OCI-LY7 (cell line): ENCODE measurements around the gene EGR4. TPM values are rescaled to one million over a fixed set of nuclear protein-coding genes. Genes with fewer than 3 reads are reported as not detected.

Experiments used
- BruUV-seq: library from RNA; stranded (reverse); fragments of 400-500 nt; replicated peaks from 2 replicates; lab custom pipeline; 2021; lab: Mats Ljungman, UMichigan
- CTCF ChIA-PET: fragments of 300-600 bp; sonication (Branson Sonifier 250); formaldehyde crosslinking; loops from one replicate; lab custom pipeline; 2022; ENCODE audit warnings: antibody characterized with exemption; ENCODE audit not compliant: unreplicated experiment; lab: Charles Lee
- POLR2A ChIA-PET: fragments of 300-600 bp; sonication (Branson Sonifier 250); formaldehyde crosslinking; loops from one replicate; lab custom pipeline; 2022; ENCODE audit warnings: antibody characterized with exemption; lab: Charles Lee
- DNase-seq: peaks from one replicate; pipeline ENCODE4 v3.0.0-alpha.2; 2015; ENCODE audit warnings: low spot score
- H2AFZ ChIP-seq: fragments of 200-600 bp; sonication (generic), shearing (Covaris generic); 2 replicates; pipeline ENCODE4 v1.6.1; 2014; ENCODE audit warnings: mild to moderate bottlenecking, antibody characterized with exemption, low read length, moderate library complexity
- H3K27ac ChIP-seq: fragments of 200-600 bp; sonication (generic); 2 replicates; pipeline ENCODE4 v1.5.1; 2014; ENCODE audit warnings: mixed run types, low read depth, mild to moderate bottlenecking, moderate library complexity, low read length, inconsistent platforms; ENCODE audit not compliant: poor library complexity, severe bottlenecking
- H3K36me3 ChIP-seq: fragments of 200-600 bp; sonication (generic); 2 replicates; pipeline ENCODE4 v1.6.1; 2014; ENCODE audit warnings: mild to moderate bottlenecking, antibody characterized with exemption, low read length, moderate library complexity, mixed read lengths; ENCODE audit not compliant: insufficient read depth
- H3K4me1 ChIP-seq: fragments of 200-600 bp; sonication (generic); 2 replicates; pipeline ENCODE4 v1.5.1; 2014; ENCODE audit warnings: mild to moderate bottlenecking, low read length; ENCODE audit not compliant: insufficient read depth, poor library complexity, severe bottlenecking
- H3K4me2 ChIP-seq: fragments of 200-600 bp; sonication (generic); 2 replicates; pipeline ENCODE4 v1.6.1; 2014; ENCODE audit warnings: mild to moderate bottlenecking, low read length
- H3K4me3 ChIP-seq: fragments of 200-600 bp; sonication (generic); 2 replicates; pipeline ENCODE4 v1.5.1; 2014; ENCODE audit warnings: mild to moderate bottlenecking, low read depth, low read length; ENCODE audit not compliant: poor library complexity, severe bottlenecking
- H3K79me2 ChIP-seq: fragments of 200-600 bp; sonication (generic); 2 replicates; pipeline ENCODE4 v1.6.1; 2016; ENCODE audit warnings: low read depth, mild to moderate bottlenecking, low read length, moderate library complexity, mixed read lengths; ENCODE audit not compliant: insufficient read depth
- H3K9me2 ChIP-seq: fragments of 200-600 bp; sonication (generic); 2 replicates; pipeline ENCODE4 v1.6.1; 2016; ENCODE audit warnings: mild to moderate bottlenecking, low read length, mixed read lengths; ENCODE audit not compliant: insufficient read depth
- H3K9me3 ChIP-seq: fragments of 200-600 bp; sonication (generic); 2 replicates; pipeline ENCODE4 v1.6.1; 2014; ENCODE audit warnings: mild to moderate bottlenecking, mixed run types, low read length, mixed read lengths
- H4K20me1 ChIP-seq: fragments of 200-600 bp; sonication (generic); 2 replicates; pipeline ENCODE4 v1.6.1; 2014; ENCODE audit warnings: mild to moderate bottlenecking, antibody characterized with exemption, low read length, moderate library complexity, mixed read lengths; ENCODE audit not compliant: insufficient read depth
- EZH2phosphoT487 ChIP-seq: fragments of 200-600 bp; sonication (generic); IDR thresholded peaks from 2 replicates; pipeline ENCODE4 v1.6.1; 2018; ENCODE audit warnings: low read depth, borderline replicate concordance, mild to moderate bottlenecking, mixed run types, antibody characterized with exemption, low read length, moderate library complexity, mixed read lengths
- intact Hi-C: fragments of 100-400 bp; cut with micrococcal nuclease; formaldehyde crosslinking; loops from one replicate; pipeline ENCODE4 v1.10.0; 2022; ENCODE audit not compliant: unreplicated experiment
- total RNA-seq, 2 experiments: library from RNA; depleted of rRNA in 1 of 2; stranded (reverse); fragments of >200 nt in 1 of 2; shearing (Covaris generic) in 1 of 2; gene quantifications; 2 replicates each; pipeline ENCODE4 v1.2.3, GENCODE V29; 2014 to 2022
- TF ChIP-seq, protein P1 (sequence below): fragments of 200-600 bp; sonication (generic); conservative IDR thresholded peaks from 2 replicates; pipeline ENCODE4 v1.5.1; 2014; ENCODE audit warnings: mild to moderate bottlenecking, antibody characterized with exemption, low read length, moderate library complexity, mixed read lengths

EGR4 gene
- total RNA-seq, 2 experiments from 2014 or later, result not detected

DNA sequence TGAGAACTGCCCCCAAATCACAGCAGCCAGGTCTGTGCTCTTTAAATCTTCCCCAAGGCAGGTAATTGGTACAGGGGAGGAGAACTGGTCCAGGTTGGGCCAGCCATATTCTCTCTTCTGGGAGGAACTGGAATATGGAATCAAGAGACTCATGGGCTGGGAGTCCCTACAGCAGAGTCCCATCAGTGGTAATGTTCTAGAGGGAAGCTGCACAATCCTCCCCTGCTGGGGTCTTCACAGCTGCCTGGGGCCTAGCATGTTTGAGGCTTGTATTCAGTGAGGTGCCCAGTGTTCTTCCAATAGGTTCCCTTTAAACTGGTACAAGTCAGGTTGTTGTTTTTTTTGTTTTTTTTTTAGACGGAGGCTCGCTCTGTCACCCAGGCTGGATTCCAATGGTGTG is 21.1 kb upstream of the EGR4 start:
- ChIA-PET CTCF (no interaction called here), POLR2A (interaction anchor here (0.7 kb wide), 1 partner anchor 71 kb away, joined by 3 read pairs; the partner anchor contains the start of gene ALMS1)
- no peak for DNase-seq
- TF ChIP-seq, protein P1, sequence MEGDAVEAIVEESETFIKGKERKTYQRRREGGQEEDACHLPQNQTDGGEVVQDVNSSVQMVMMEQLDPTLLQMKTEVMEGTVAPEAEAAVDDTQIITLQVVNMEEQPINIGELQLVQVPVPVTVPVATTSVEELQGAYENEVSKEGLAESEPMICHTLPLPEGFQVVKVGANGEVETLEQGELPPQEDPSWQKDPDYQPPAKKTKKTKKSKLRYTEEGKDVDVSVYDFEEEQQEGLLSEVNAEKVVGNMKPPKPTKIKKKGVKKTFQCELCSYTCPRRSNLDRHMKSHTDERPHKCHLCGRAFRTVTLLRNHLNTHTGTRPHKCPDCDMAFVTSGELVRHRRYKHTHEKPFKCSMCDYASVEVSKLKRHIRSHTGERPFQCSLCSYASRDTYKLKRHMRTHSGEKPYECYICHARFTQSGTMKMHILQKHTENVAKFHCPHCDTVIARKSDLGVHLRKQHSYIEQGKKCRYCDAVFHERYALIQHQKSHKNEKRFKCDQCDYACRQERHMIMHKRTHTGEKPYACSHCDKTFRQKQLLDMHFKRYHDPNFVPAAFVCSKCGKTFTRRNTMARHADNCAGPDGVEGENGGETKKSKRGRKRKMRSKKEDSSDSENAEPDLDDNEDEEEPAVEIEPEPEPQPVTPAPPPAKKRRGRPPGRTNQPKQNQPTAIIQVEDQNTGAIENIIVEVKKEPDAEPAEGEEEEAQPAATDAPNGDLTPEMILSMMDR, result no peak
- TF ChIP-seq EZH2phosphoT487, result no peak
- no peaks in the 10 kb centered on the region for H3K9me3 ChIP-seq
- H3K4me3 ChIP-seq, result no peak overlapping the region
- no peaks in the 10 kb centered on the region for H3K79me2 ChIP-seq
- no peaks in the 10 kb centered on the region for H3K4me1 ChIP-seq
- no peak overlapping the region for H2AFZ ChIP-seq
- H3K27ac ChIP-seq, result no peak overlapping the region
- no peak overlapping the region for H3K4me2 ChIP-seq
- H3K36me3 ChIP-seq, result no peaks in the 10 kb centered on the region
- intact Hi-C loops, result no loop called here
- BruUV-seq, result no TSS peak
- H3K9me2 ChIP-seq, result no peaks in the 10 kb centered on the region
- no peaks in the 10 kb centered on the region for H4K20me1 ChIP-seq

DNA sequence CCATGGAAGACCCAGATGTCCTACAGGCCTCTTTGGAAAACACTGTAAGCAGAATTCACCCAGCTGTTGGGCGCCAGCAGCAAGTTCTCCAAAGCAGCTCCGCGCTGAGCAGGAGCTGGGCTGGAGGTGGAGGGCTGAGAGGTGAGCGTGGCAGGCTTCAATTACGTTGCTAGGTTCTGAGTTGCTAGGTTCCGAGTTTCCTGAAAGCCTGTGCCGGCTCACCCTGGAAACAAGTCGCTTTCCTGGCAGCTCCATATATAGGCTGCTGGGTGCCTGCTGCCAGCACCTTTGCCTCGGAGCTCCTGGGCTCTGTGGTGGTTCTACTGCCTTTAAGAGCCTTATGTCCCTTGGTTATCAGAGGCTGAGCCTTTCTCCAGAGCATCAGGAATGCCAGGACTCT is 14.4 kb upstream of the EGR4 start:
- no peak for DNase-seq
- intact Hi-C loops, result no loop called here
- no TSS peak for BruUV-seq
- ChIA-PET POLR2A (no interaction called here), CTCF (no interaction called here)
- no peak for TF ChIP-seq EZH2phosphoT487
- TF ChIP-seq, protein P1, result no peak
- H3K36me3 ChIP-seq, result no peaks in the 10 kb centered on the region
- no peaks in the 10 kb centered on the region for H3K79me2 ChIP-seq
- H3K27ac ChIP-seq, result no peak overlapping the region
- H3K4me2 ChIP-seq, result no peak overlapping the region
- no peak overlapping the region for H3K4me3 ChIP-seq
- no peaks in the 10 kb centered on the region for H3K9me2 ChIP-seq
- no peaks in the 10 kb centered on the region for H3K9me3 ChIP-seq
- H3K4me1 ChIP-seq, result no peaks in the 10 kb centered on the region
- no peak overlapping the region for H2AFZ ChIP-seq
- H4K20me1 ChIP-seq, result no peaks in the 10 kb centered on the region

- BruUV-seq, result no TSS peak
- H3K27ac ChIP-seq, result no peak overlapping the region
- no peak overlapping the region for H2AFZ ChIP-seq
- TF ChIP-seq EZH2phosphoT487, result no peak
- TF ChIP-seq, protein P1, result no peak
- no peak overlapping the region for H3K4me3 ChIP-seq
- no peak overlapping the region for H3K4me2 ChIP-seq
- intact Hi-C loops, result no loop called here
- CTCF ChIA-PET, result no interaction called here
- H3K9me2 ChIP-seq, result no peaks in the 10 kb centered on the region
- POLR2A ChIA-PET, result interaction anchor here (0.6 to 0.7 kb wide), 2 partner anchors 10 to 56 kb away, joined by 4 read pairs; no protein-coding TSS in a partner anchor
- H3K36me3 ChIP-seq, result no peaks in the 10 kb centered on the region
- no peaks in the 10 kb centered on the region for H4K20me1 ChIP-seq
- H3K4me1 ChIP-seq, result no peaks in the 10 kb centered on the region
- H3K9me3 ChIP-seq, result no peaks in the 10 kb centered on the region
- no peaks in the 10 kb centered on the region for H3K79me2 ChIP-seq
- DNase-seq, result no peak
Measured at GRCh38 chr2:73301636-73302035, 8.3 kb upstream of the EGR4 start.
